Ovary (tissue), 10 donors: ENCODE data around the gene HMX2. TPM values are rescaled to one million over a fixed set of nuclear protein-coding genes. Genes with fewer than 3 reads are reported as not detected.

ENCODE experiments used
- DNase-seq, 5 donors: peaks; one replicate each; pipeline ENCODE4 v3.0.0-alpha.2; 2019 to 2020
- H3K27ac ChIP-seq, 2 donors: fragments of 200-600 bp; one replicate each; pipeline versions ENCODE4 v1.5.1 to v1.8.0; 2019 to 2022
- H3K27me3 ChIP-seq: fragments of 200-600 bp; one replicate; pipeline ENCODE4 v1.8.0; 2022
- H3K36me3 ChIP-seq: fragments of 200-600 bp; sonication (generic); one replicate; pipeline ENCODE4 v1.5.1; 2019
- H3K4me1 ChIP-seq: one replicate; pipeline ENCODE4 v1.8.1; 2013; ENCODE audit warnings: mild to moderate bottlenecking, moderate library complexity; ENCODE audit not compliant: insufficient read depth
- H3K4me3 ChIP-seq: fragments of 200-600 bp; sonication (generic); one replicate; pipeline ENCODE4 v1.5.1; 2017
- H3K9me3 ChIP-seq, 2 donors: fragments of 200-600 bp in 1 of 2; sonication (generic) in 1 of 2; one replicate each; pipeline versions ENCODE4 v1.5.1 to v1.8.1; 2013 to 2019; ENCODE audit warnings: mild to moderate bottlenecking in 1 of 2, moderate library complexity in 1 of 2
- CTCF ChIP-seq, 3 donors: fragments of 450-650 bp in 2 of 3; fragments of 200-600 bp in 1 of 3; IDR thresholded peaks; one replicate each; pipeline versions ENCODE4 v1.5.1 to v1.8.0; 2016 to 2022; ENCODE audit warnings: antibody characterized with exemption in 3 of 3, mild to moderate bottlenecking in 1 of 3
- EP300 ChIP-seq: sonication (generic); formaldehyde crosslinking; IDR thresholded peaks from one replicate; pipeline ENCODE4 v1.6.1; 2017; ENCODE audit warnings: antibody characterized with exemption
- POLR2A ChIP-seq: fragments of 450-650 bp; IDR thresholded peaks from one replicate; pipeline ENCODE4 v1.6.1; 2017; ENCODE audit warnings: antibody characterized with exemption, mild to moderate bottlenecking, moderate library complexity
- WGBS, 3 donors: extraction: QIAGEN DNeasy Blood & Tissue Kit in 1 of 3; methylation state at CpG; one replicate each; pipeline versions ENCODE4 v1.1.5 to v1.1.7; 2013 to 2017; 5-methylcytosine and 5-hydroxymethylcytosine counted together
- intact Hi-C, 4 donors: fragments of 100-400 bp; cut with DNase I; formaldehyde crosslinking; loops; one replicate each; pipeline versions ENCODE4 v1.11.0 to v1.15.1; 2022 to 2023
- long read RNA-seq, 3 donors: library from polyadenylated mRNA in 2 of 3; unstranded in 2 of 3; transcript quantifications; one replicate each; pipeline ENCODE4 v2.0.0 and lab custom pipeline, GENCODE V29; 2021 to 2026
- polyA plus RNA-seq, 2 donors: library from polyadenylated mRNA; stranded (reverse); fragments of 200-250 nt in 1 of 2; fragments of 350-450 nt in 1 of 2; fragmentation: Illumina TruSeq in 1 of 2; extraction: RNeasy Lipid Tissue Mini Kit (QIAGEN cat#74804) in 1 of 2; gene quantifications; one replicate each; pipeline ENCODE4 v1.2.3, GENCODE V29; 2013 to 2014
- total RNA-seq, 7 donors: library from RNA; depleted of rRNA in 2 of 7; stranded (reverse); fragments of >200 nt in 2 of 7; fragmentation: NEBNext Ultra II Directional in 3 of 7; extraction: Animal tissue kit (Norgen Biotek cat#: 25700) in 3 of 7; gene quantifications; one replicate each; pipeline versions ENCODE4 v1.1.0 to v1.2.4, GENCODE V29; 2016 to 2023
- donor health status: DM: no; HTN: no; CAD: no; lungs with moderate emphysema.
- donor health status: DM: no; HTN: no; CAD: no.
- donor health status: Bipolar disorder and iron deficiency.
- donor health status: DM: yes; HTN: yes; CAD: no.
- donor health status: DM: no; HTN: no; CAD: no.
- donor health status: DM: yes; HTN: yes; CAD: no.

Gene HMX2
- total RNA-seq (not detected), polyA plus RNA-seq (not detected)
- long read RNA-seq, donor 1 = 0 reads
- long read RNA-seq, donor 2 = 0 reads
- long read RNA-seq, donor 3 = 0 reads

DNA sequence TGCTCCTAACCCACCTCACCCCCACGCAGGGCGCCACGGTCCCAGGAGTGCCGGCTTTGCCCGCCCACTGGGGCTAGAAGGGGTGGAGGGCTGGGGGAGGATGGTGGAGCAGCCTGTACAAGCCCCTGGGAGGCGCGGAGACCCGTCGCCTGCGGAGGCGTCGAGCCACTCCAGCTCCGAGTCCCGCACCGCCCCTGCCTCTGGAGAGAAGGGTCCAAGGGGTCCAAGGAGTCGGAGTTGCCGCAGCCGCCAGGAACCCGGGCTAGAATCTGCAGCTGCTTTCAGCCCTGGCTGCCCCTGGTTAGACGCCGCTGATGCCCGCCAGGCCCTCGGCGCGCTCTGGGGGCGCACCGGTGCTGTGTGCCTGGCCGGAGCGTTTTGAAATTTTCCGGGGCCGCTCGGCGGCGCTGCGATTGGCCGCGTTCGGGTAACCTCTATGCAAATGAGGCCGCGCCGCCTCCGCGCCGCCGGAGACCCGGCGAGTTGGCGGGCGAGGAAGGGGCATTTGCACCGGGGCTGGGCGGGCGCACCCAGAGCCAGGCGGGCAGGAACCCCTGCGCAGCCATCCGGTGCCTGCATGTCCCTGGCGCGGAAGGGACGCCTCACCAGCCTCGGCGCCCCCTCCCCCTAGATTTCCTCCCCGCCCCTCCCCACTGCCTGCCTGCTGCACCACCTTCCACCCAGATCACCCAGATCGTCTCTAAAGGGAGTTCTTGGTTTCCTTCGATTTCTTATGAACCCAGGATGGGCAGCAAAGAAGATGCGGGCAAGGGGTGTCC is at the start of gene HMX2:
HMX2 (plus strand) TSS at position 502 of the 779 bp plus-strand sequence; CDS start at position 745, 243 bp downstream.
- Histone ChIP-seq H3K27ac (no peak within 1 kb of the TSS), H3K4me3 (no peak within 1 kb of the TSS), H3K36me3 (no peaks in the 10 kb centered on the region), H3K4me1 (peaks cover 2% of the 10 kb centered on the region), H3K9me3 (no peaks in the 10 kb centered on the region), H3K27me3 (peaks cover 16% of the 10 kb centered on the region)
- WGBS, 3 donors = 1% methylated on average over 53 to 64 of the region's 64 CpGs
- intact Hi-C loops = no loop called here
- peak in 1 of 5 donors; percentile 15 for DNase-seq
- no peak for TF ChIP-seq CTCF (IDR thresholded peaks at IDR 0.05)
- TF ChIP-seq POLR2A = no peak
- TF ChIP-seq EP300 = no peak

GRCh38 chr10:123100030-123100762 is 47.7 kb upstream of the HMX2 start:
- Histone ChIP-seq H3K9me3 (no peaks in the 10 kb centered on the region), H3K4me3 (no peak overlapping the region), H3K36me3 (no peaks in the 10 kb centered on the region), H3K4me1 (no peaks in the 10 kb centered on the region), H3K27ac (no peak overlapping the region), H3K27me3 (no peaks in the 10 kb centered on the region)
- no peak for DNase-seq
- TF ChIP-seq POLR2A (no peak), CTCF (IDR thresholded peaks at IDR 0.05) (no peak), EP300 (no peak)
- WGBS, 3 donors = 67 to 80% (median 77%) methylated on average over 7 of the region's 7 CpGs
- intact Hi-C loops = no loop called here

- no peak for DNase-seq
- 60 to 65% (median 61%) methylated on average over 9 of the region's 9 CpGs for WGBS, 3 donors
- H3K4me3 ChIP-seq = no peak overlapping the region
- TF ChIP-seq POLR2A = no peak
- TF ChIP-seq CTCF (IDR thresholded peaks at IDR 0.05) = no peak
- TF ChIP-seq EP300 = no peak
- no peak overlapping the region for H3K27ac ChIP-seq
- H3K27me3 ChIP-seq = no peaks in the 10 kb centered on the region
- no peaks in the 10 kb centered on the region for H3K4me1 ChIP-seq
- intact Hi-C loops = no loop called here
- H3K36me3 ChIP-seq = no peaks in the 10 kb centered on the region
- H3K9me3 ChIP-seq = no peaks in the 10 kb centered on the region
These were observed 46.1 kb upstream of the HMX2 start for GRCh38 chr10:123101872-123102271.

- 35 to 57% (median 39%) methylated on average over 2 of the region's 2 CpGs for WGBS, 3 donors
- no peaks in the 10 kb centered on the region for H3K9me3 ChIP-seq
- no peaks in the 10 kb centered on the region for H3K27me3 ChIP-seq
- no peaks in the 10 kb centered on the region for H3K4me1 ChIP-seq
- no peak for DNase-seq
- intact Hi-C loops = no loop called here
- H3K36me3 ChIP-seq = no peaks in the 10 kb centered on the region
- no peak overlapping the region for H3K27ac ChIP-seq
- no peak for TF ChIP-seq CTCF (IDR thresholded peaks at IDR 0.05)
- TF ChIP-seq EP300 = no peak
- TF ChIP-seq POLR2A = no peak
- H3K4me3 ChIP-seq = no peak overlapping the region
These were observed 45.3 kb upstream of the HMX2 start for GRCh38 chr10:123102673-123103072.
